K562 (cell line): ENCODE results near the gene KLHL24. TPM values are rescaled to one million over a fixed set of nuclear protein-coding genes. Genes with fewer than 3 reads are reported as not detected.

Experiments used
- CEBPG ChIP-seq, 3 experiments: fragments of 200-800 bp in 1 of 3; sonication (Bioruptor generic) in 1 of 3; sonication (generic) in 1 of 3; formaldehyde crosslinking in 1 of 3; IDR thresholded peaks in 2 of 3; conservative IDR thresholded peaks in 1 of 3; 2 replicates each; pipeline versions ENCODE4 v1.6.1 to v1.8.0; 2016 to 2022; ENCODE audit warnings: missing compliant biosample characterization in 2 of 3, missing genetic modification characterization in 2 of 3, mild to moderate bottlenecking in 1 of 3, missing genetic modification reagents in 1 of 3
- E2F1 ChIP-seq: sonication (generic); formaldehyde crosslinking; IDR thresholded peaks from 2 replicates; pipeline ENCODE4 v1.8.1; 2023; ENCODE audit warnings: mild to moderate bottlenecking, missing genetic modification reagents, moderate library complexity
- MAFF ChIP-seq: IDR thresholded peaks from 2 replicates; pipeline ENCODE4 v1.6.1; 2012; ENCODE audit warnings: low read length, improper control_type of control experiment
- MITF ChIP-seq: IDR thresholded peaks from 2 replicates; pipeline ENCODE4 v1.6.1; 2014; ENCODE audit warnings: antibody characterized with exemption
- MXI1 ChIP-seq: IDR thresholded peaks from 2 replicates; pipeline ENCODE4 v1.6.1; 2011; ENCODE audit warnings: low read depth, mild to moderate bottlenecking, improper control_type of control experiment, low read length
- RB1 ChIP-seq: fragments of 450-650 bp; IDR thresholded peaks from 2 replicates; pipeline ENCODE4 v1.6.1; 2017; ENCODE audit warnings: low read depth, mild to moderate bottlenecking
- SMC3 ChIP-seq: conservative IDR thresholded peaks from 2 replicates; pipeline ENCODE4 v1.6.1; 2011; ENCODE audit warnings: low read depth, low read length, improper control_type of control experiment; ENCODE audit not compliant: insufficient read depth
- THAP7 ChIP-seq: fragments of 250-450 bp; sonication (Bioruptor Pico); IDR thresholded peaks from 2 replicates; pipeline ENCODE4 v1.5.0; 2021
- TSC22D4 ChIP-seq: fragments of 450-650 bp; IDR thresholded peaks from 2 replicates; pipeline ENCODE4 v1.6.1; 2016; ENCODE audit warnings: missing genetic modification characterization, missing biosample characterization, control low read depth
- ZNF785 ChIP-seq: fragments of 250-450 bp; sonication (Bioruptor Pico); IDR thresholded peaks from 2 replicates; pipeline ENCODE4 v1.4.0; 2020; ENCODE audit warnings: mild to moderate bottlenecking
- polyA plus RNA-seq, 8 experiments: library from polyadenylated mRNA; depleted of rRNA in 4 of 8; stranded (reverse) in 5 of 8; unstranded in 3 of 8; fragments of >200 nt; fragmentation: Nextera tagmentation in 2 of 8; fragmentation: Illumina TruSeq in 1 of 8; extraction: Ambion mirVana in 2 of 8; extraction: Trizol in 1 of 8; gene quantifications; 2 replicates each; pipeline versions ENCODE4 v1.2.1 to v1.2.3, GENCODE V29; 2011 to 2014; ENCODE audit warnings: inconsistent platforms in 1 of 8, missing spikeins in 1 of 8
- total RNA-seq, 7 experiments: library from RNA; depleted of rRNA in 6 of 7; stranded (reverse); fragments of >200 nt in 6 of 7; fragmentation: Illumina TruSeq in 2 of 7; extraction: Trizol in 2 of 7; gene quantifications; 2 replicates each; pipeline versions ENCODE4 v1.2.1 to v1.2.3, GENCODE V29; 2011 to 2021; ENCODE audit warnings: low replicate concordance in 1 of 7
- TF ChIP-seq, protein P1 (sequence below): fragments of 450-650 bp; IDR thresholded peaks from 2 replicates; pipeline ENCODE4 v1.6.1; 2016; ENCODE audit warnings: borderline replicate concordance
- TF ChIP-seq, protein P2 (sequence below): fragments of 250-450 bp; sonication (Bioruptor Pico); IDR thresholded peaks from 2 replicates; pipeline ENCODE4 v1.5.0; 2020; ENCODE audit warnings: mild to moderate bottlenecking, borderline replicate concordance

The KLHL24 gene
- total and polyA plus RNA-seq, 9 of the 15 experiments (the other 6 are each of a cell fraction or from before 2014, with no cell fraction given), result 3.3 to 21.2 (median 14.2) TPM

DNA sequence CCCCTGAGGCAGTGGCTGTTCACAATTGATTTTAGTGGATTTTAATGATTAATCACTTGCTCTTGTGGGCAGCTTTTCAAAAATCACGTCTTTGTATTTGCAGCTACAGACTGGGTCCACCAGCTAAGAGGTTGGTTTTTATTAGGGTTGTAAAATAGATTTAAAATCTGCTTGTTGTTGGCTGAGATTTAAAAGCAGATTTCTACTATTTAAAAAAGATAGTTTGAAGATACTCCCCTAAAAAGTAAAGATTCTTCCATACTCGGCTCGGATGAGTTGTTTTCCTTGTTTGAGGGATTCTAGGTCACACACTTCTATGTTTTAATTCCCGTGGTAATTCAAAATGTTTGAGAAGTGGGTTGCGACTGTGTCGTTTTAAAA, 1.7 kb downstream of the KLHL24 start (continued):
- TF ChIP-seq, protein P1, sequence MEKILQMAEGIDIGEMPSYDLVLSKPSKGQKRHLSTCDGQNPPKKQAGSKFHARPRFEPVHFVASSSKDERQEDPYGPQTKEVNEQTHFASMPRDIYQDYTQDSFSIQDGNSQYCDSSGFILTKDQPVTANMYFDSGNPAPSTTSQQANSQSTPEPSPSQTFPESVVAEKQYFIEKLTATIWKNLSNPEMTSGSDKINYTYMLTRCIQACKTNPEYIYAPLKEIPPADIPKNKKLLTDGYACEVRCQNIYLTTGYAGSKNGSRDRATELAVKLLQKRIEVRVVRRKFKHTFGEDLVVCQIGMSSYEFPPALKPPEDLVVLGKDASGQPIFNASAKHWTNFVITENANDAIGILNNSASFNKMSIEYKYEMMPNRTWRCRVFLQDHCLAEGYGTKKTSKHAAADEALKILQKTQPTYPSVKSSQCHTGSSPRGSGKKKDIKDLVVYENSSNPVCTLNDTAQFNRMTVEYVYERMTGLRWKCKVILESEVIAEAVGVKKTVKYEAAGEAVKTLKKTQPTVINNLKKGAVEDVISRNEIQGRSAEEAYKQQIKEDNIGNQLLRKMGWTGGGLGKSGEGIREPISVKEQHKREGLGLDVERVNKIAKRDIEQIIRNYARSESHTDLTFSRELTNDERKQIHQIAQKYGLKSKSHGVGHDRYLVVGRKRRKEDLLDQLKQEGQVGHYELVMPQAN, result no peak
- TF ChIP-seq TSC22D4 (tag) (no peak), E2F1 (CRISPR knock-in tag) (no peak), THAP7 (CRISPR knock-in tag) (no peak), SMC3 (no peak), RB1 (no peak), CEBPG (CRISPR knock-in tag; IDR thresholded peaks at IDR 0.05) (no peak), CEBPG (tag; conservative IDR thresholded peaks at IDR 0.05 in 1 of 2, IDR thresholded peaks at IDR 0.05 in 1 of 2) (no peak), MAFF (no peak), ZNF785 (CRISPR knock-in tag) (no peak), MITF (no peak), MXI1 (no peak)
- TF ChIP-seq, protein P2, sequence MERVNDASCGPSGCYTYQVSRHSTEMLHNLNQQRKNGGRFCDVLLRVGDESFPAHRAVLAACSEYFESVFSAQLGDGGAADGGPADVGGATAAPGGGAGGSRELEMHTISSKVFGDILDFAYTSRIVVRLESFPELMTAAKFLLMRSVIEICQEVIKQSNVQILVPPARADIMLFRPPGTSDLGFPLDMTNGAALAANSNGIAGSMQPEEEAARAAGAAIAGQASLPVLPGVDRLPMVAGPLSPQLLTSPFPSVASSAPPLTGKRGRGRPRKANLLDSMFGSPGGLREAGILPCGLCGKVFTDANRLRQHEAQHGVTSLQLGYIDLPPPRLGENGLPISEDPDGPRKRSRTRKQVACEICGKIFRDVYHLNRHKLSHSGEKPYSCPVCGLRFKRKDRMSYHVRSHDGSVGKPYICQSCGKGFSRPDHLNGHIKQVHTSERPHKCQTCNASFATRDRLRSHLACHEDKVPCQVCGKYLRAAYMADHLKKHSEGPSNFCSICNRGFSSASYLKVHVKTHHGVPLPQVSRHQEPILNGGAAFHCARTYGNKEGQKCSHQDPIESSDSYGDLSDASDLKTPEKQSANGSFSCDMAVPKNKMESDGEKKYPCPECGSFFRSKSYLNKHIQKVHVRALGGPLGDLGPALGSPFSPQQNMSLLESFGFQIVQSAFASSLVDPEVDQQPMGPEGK (CRISPR knock-in tag), result no peak
